Measurements from ENCODE around the gene PKP3. TPM values are rescaled to one million over a fixed set of nuclear protein-coding genes. Genes with fewer than 3 reads are reported as not detected.
"Not testable (repeated sequence)": the region's sequence is repeated elsewhere in the genome, so short reads cannot be mapped to it uniquely, and the experiment has no call there.

The PKP3 gene
- total RNA-seq = 0.26 and 0.67 TPM in 2 replicates

- DNase-seq (ENCODE audit: low read depth, low spot score) = no peak
Measured at GRCh38 chr11:394034-394857, at the start of gene PKP3. PKP3 (plus strand) TSS chr11:394209; CDS start chr11:394293, 84 bp downstream.

- DNase-seq (ENCODE audit: low read depth, low spot score) = no peak
Measured at GRCh38 chr11:344836-345578, 49.0 kb upstream of the PKP3 start.

- DNase-seq (ENCODE audit: low read depth, low spot score) = no peak
Measured at GRCh38 chr11:346529-346928, 47.5 kb upstream of the PKP3 start.

- DNase-seq (ENCODE audit: low read depth, low spot score) = not testable (repeated sequence)
Measured at GRCh38 chr11:349270-349954, 44.6 kb upstream of the PKP3 start.

- DNase-seq (ENCODE audit: low read depth, low spot score) = not testable (repeated sequence)
Measured at GRCh38 chr11:350033-350722, 43.8 kb upstream of the PKP3 start.

GRCh38 chr11:350723-351255 is 43.2 kb upstream of the PKP3 start:
- DNase-seq (ENCODE audit: low read depth, low spot score) = no peak

GRCh38 chr11:351411-351810 is 42.6 kb upstream of the PKP3 start:
- DNase-seq (ENCODE audit: low read depth, low spot score) = no peak

GRCh38 chr11:352456-353031 is 41.5 kb upstream of the PKP3 start:
- no peak for DNase-seq (ENCODE audit: low read depth, low spot score)

GRCh38 chr11:353179-353873 is 40.7 kb upstream of the PKP3 start:
- no peak for DNase-seq (ENCODE audit: low read depth, low spot score)

- peak; percentile 86 for DNase-seq (ENCODE audit: low read depth, low spot score)
Measured at GRCh38 chr11:355581-356458, 38.2 kb upstream of the PKP3 start.

GRCh38 chr11:356610-357009 is 37.4 kb upstream of the PKP3 start:
- no peak for DNase-seq (ENCODE audit: low read depth, low spot score)

- DNase-seq (ENCODE audit: low read depth, low spot score) = no peak
Measured at GRCh38 chr11:357582-357981, 36.4 kb upstream of the PKP3 start.

- DNase-seq (ENCODE audit: low read depth, low spot score) = no peak
Measured at GRCh38 chr11:358129-358800, 35.7 kb upstream of the PKP3 start.

- DNase-seq (ENCODE audit: low read depth, low spot score) = no peak
Measured at GRCh38 chr11:359181-359714, 34.8 kb upstream of the PKP3 start.

- no peak for DNase-seq (ENCODE audit: low read depth, low spot score)
Measured at GRCh38 chr11:360326-361280, 33.4 kb upstream of the PKP3 start.

- DNase-seq (ENCODE audit: low read depth, low spot score) = no peak
Measured at GRCh38 chr11:362642-363442, 31.2 kb upstream of the PKP3 start.
